GM19397 (cell line): ENCODE data around the gene PAAF1.

Experiments
- ATAC-seq: cut with Tn5 transposase; IDR thresholded peaks from one replicate; pipeline ENCODE4 v1.9.1; 2021; ENCODE audit warnings: mild to moderate bottlenecking, moderate library complexity; ENCODE audit not compliant: unreplicated experiment

The PAAF1 gene

DNA sequence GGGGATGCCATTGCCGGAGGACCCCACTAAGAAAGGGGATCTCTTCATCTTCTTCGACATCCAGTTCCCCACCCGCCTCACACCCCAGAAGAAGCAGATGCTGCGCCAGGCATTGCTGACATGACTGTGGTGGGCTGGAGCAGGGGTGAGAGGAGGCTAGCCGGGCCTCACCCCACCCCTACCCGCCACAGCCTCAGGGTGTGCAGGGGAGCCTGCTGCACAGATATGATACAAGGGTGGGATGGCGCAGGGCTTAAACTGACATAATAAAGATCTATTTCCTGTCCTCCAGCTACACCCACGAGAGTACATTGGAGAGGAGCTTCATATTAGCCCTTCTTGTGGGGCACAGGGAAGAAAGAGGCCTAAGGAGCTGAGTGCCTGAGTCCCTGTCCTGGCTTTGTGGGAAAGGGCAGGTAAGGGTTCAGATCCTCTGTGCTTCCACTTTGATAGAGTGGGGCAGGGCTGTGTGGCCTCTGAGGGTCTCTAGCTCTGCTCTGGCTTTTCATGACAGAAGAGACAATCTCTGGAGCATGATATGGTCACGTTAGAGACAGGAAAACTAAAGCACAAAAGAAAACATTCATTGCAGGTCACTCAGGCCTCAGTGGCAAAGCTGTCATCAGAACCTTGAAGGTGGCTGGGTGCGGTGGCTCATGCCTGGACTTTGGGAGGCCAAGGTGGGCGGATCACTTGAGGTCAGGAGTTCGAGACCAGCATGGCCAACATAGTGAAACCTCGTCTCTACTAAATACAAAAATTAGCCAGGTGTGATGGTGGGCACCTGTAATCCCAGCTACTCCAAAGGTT, 93.4 kb downstream of the PAAF1 start:
- ATAC-seq, result no peak

DNA sequence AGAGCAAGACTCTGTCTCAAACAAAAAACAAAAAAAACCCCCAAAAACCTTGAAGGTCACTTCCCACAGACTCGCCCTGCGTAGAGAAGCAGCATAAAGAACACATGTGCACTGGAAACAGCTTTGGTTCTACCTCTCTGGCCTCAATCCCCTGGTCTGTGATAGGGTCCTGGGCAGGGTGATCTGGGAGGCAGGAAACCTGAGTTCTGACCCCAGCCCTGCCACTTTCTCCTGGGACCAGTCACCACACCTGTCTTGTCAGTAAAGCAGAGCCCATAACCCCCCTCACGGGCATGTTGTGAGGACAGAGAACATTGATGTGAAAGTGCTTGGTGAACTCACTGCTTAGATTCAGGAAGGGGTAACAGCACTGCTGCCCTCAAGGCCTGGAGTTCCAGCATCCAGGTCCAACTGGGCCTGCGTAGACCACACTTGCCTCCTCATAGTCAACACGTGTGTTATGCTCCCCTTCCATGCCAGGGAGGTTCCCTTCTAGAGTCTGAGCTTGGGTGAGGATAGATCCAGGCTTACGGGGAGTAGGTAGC, 94.4 kb downstream of the PAAF1 start:
- ATAC-seq, result no peak

DNA sequence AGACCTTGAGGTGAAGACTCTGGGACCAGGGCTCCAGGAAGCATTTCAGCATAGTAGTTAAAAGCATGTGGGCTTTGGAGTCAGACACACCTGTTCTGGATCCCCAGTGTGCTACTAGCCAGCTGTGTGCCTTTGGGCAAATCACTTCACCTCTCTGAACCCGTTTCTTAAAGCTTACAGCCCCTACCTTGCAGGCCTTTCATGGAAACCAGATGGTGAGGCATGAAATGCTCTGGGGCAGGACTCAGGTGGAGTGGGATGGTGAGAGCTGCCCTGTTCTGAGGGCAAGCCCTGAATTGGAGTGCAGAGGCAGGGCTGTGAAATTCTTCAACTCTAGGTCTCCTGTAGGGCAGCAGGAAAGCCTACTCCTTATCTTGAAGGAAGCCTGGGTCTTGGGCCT, 95.4 kb downstream of the PAAF1 start:
- no peak for ATAC-seq

DNA sequence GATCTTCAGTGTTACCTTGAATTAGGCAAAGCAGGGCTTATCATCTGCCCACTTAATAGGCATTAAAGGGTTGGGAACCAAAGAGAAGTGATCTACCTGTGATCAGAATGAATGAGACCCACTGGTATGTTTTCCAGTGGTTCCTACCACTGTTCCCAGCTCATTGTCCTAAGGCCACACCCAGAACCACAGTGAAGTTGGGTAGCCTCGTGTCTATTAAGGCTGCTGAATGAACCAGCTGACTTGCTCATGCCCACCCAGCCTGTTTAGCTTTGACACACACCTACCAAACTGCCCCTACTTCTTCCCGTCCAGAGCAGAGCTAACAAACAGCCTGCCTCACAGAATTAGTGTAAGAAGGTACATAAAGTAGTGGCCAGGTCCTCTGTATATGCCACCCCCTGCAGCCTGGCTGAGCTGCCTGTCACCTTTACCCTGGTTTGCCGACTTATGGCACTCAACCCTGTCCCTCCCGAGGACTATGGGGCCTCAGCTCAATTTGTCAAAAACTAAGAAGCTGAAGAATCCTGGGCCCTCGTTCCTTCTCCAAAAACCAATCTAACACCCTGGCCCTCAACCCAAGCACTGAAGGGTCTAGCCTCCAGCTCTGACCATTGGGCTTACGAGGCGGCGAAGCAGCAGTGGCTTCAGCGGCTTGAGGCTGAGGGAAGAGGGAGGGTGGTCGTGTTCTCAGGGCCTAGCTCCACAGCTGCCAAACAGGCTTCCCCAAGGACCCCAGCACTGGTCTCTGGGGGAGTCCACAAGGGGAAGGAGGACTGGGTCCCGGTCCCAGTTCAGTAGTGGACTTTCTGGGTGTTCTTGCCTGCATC, 96.0 kb downstream of the PAAF1 start:
- no peak for ATAC-seq

DNA sequence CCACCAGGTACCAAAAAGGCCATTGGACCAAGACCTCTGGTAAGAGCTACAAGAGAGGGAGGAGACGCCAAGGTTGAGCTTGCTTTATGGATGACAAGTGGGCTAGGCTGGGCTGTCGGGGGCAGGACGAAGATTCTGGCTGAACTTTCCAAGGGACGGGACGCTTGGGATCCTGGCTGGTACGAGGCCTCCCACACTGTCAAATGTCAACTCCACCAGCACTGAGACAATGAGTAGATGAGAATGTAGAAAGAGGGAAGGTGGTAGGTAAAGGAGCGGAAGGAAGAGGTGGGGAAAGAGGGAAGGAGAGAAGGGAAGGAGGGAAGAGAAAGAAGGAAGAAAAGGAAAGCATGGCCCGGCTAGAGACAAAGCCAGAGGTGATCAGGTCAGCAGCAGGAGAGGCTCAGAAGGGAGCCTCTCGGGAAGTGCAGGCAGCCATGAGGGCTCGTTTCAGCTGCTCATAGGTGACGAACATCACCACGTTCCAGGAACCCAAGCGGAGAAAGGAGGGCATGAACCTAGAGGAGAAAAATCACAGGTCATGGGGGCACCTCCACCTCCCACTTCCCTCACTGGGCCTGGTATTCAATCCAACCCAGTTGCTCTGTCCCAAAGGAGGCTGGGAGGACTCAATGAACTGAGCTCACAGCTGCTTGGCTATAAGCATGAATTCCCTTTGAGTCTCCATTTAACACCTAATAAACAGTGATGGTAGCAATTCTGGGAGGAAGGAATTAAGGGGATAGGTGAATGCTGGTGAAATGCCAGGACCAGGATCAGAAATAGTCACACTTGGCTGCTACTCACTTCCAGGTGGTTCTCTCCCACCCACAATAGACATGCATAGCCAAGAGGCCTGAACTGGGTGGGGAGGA, 98.0 kb downstream of the PAAF1 start:
- ATAC-seq, result no peak

DNA sequence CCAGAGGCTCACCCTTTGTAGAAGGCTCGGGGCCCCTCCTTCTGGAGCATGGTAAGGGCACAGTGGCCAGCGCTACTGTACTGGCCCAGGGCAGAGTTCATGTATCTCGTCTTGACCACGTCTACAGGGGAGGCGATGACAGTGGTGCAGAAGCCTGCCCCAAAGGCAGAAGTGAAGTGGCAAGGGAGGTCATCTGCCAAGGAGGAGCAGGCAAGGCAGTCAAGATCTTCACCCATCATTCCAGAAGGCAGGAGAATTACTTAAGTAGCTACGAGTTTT, 98.6 kb downstream of the PAAF1 start:
- no peak for ATAC-seq

DNA sequence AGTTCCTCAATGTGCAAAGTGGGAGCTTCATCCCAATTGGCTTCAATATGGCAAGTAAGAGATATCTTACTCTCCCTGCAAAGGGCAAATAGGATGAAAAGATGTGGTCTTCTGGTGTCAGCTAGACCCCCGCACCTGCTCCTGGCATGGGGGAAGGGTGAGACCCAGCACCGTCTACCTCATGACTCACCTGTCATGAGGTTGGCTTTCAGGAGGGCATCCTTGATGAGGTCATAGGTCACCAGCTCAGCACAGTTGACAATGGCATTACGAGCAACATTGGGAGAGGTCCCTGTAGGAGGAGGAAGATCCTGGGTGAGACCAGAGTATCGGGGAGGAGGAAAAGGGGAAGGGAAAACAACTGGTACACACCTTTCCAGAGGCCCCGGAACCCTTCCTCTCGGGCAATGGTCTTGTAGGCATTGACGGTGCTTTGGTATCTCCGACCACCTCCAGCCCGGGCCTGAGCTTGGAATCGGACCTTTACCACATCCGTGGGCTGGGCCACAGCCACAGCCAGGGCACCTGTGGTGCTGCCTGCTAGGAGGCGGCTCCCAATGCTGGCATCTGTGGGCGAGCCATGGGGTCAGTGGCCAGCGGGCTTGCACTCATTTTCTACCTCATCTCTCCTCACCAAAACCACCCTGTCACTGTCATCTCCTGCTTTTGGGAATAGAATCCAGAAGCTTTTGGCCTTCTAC, 99.8 kb downstream of the PAAF1 start:
- ATAC-seq, result no peak

DNA sequence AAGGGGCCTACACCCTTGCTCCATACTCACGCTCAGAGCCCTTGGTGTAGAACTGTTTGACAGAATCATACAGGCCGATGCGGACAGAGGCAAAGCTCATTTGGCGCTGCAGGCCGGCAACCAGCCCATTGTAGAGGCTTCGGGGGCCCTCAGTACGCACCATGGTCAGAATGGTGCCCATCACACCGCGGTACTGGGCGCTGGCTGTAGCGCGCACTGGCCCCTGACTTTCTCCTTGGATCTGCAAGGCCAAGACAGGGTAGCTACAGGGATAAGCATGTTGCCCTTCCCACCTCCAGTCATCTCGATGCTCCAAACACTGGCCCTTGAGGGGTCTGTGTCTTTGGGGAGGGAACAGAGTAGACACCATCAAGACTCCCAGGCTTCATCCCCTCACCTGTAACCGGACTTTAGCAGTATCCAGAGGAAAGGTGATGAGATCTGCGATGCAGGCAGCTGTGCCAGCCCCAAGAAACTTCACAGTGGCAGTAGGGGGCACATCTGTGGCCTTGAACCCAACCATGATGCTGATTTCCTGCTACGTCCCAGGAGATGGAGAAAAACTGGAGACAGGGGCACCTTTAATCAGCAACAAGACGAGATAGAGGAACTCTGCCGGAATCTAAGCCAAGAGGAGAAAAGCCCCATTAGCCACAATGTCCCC, 101.2 kb downstream of the PAAF1 start:
- no peak for ATAC-seq

DNA sequence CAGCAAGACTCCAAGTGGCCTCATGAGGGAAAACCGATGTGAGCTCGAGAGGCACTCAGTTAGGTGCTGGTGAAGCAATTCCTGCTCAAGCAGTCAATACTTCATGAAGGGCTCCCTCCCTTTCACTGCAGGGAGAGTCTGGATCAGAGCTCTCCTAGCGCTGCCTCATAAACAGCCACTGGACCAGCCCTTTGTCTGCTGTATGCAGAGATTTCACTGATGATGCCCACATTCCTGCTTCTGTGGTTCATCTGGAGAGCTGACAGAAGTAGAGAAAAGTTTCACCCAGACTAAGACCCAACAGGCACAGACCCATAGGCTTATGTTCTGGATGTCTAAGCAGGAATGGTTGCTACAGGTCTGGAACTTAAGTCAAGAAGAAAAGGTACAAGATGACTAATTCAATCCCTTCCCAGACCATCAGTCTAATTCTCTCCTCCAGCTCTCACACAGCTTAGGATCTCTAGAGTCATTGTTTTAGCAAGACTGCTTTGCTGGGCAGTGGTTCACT, 101.8 kb downstream of the PAAF1 start:
- no peak for ATAC-seq

DNA sequence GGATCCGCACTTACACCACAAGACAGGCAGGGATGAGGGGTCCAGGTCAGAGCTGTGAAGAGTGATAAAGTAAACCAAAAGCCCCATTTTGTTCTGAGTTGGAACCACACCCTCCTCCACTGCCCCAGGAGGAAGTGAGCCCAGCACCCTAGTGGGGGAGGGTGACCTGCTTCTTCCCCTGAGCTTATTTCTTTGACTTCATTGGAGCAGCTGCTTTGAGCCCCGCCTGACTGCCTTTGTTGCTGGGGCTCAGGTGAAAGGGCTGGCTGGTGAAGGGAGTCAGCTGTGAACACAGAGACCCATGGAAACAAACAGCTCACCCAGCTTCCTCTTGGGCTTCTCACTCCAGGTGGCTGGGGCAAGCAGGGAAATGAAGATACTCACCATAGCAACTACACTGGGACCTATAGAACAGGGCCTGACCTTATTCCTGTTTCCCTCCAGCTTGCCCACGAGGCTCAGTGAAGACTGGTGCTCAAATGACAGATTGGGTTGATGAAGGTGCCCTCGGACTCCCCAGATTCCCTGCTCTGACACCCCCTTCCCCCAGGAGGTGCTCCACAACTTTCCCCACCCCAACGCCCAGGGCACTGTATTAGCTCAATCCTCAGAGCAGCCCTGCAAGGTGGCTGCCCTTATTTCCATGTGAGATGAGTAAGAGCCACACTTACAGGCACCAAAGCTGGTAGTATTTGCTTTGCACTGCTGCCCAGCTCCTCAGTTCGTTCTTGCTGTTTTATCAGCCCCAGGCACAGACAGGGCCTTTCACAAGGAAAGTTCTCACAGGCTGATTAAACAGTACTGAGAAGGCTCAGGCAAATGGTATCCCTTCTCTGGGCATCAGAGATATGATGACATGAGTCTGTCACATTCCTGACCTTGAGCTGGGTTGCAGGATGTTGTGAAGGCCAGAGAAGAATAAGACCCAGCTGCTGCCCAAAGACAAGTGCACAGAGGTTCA, 103.5 kb downstream of the PAAF1 start:
- ATAC-seq, result peak; percentile 45
